WTC11 (cell line): Measurements from ENCODE around the gene NINL. TPM values are rescaled to one million over a fixed set of nuclear protein-coding genes. Genes with fewer than 3 reads are reported as not detected.

Experiments
- ATAC-seq: fragments of 200-7000 bp; cut with Tn5 transposase; 2 replicates; pipeline ENCODE4 v1.10.0; 2021; ENCODE audit warnings: mild to moderate bottlenecking, moderate library complexity
- CTCF ChIA-PET: fragments of 300-600 bp; sonication (Branson Sonifier 250); formaldehyde crosslinking; loops from one replicate; lab custom pipeline; 2021; ENCODE audit warnings: antibody characterized with exemption; lab: Charles Lee
- POLR2A ChIA-PET: fragments of 350-600 bp; sonication (Branson Sonifier 250); formaldehyde crosslinking; loops from one replicate; lab custom pipeline; 2021; ENCODE audit warnings: antibody characterized with exemption; lab: Charles Lee
- DNase-seq: peaks from one replicate; pipeline ENCODE4 v3.0.0; 2021; ENCODE audit warnings: low spot score
- H3K27ac Mint-ChIP-seq: 2 replicates; pipeline ENCODE4 v1.8.0; 2021; ENCODE audit warnings: mixed read lengths
- H3K27me3 Mint-ChIP-seq: 2 replicates; pipeline ENCODE4 v1.8.0; 2021; ENCODE audit warnings: low read depth, mild to moderate bottlenecking, moderate library complexity, mixed read lengths
- H3K36me3 Mint-ChIP-seq: 2 replicates; pipeline ENCODE4 v1.8.0; 2021; ENCODE audit warnings: mixed read lengths
- H3K4me1 Mint-ChIP-seq: 2 replicates; pipeline ENCODE4 v1.8.0; 2022; ENCODE audit warnings: mixed read lengths
- H3K4me3 Mint-ChIP-seq: 2 replicates; pipeline ENCODE4 v1.8.0; 2021; ENCODE audit warnings: mild to moderate bottlenecking, moderate library complexity, mixed read lengths
- H3K9me3 Mint-ChIP-seq: 2 replicates; pipeline ENCODE4 v1.8.0; 2021; ENCODE audit warnings: mixed read lengths
- AFF4 ChIP-seq: sonication (generic); formaldehyde crosslinking; IDR thresholded peaks from 2 replicates; pipeline ENCODE4 v1.8.1; 2023; ENCODE audit warnings: mild to moderate bottlenecking, missing genetic modification reagents, borderline replicate concordance
- ATF6 ChIP-seq: sonication (generic); formaldehyde crosslinking; IDR thresholded peaks from 2 replicates; pipeline ENCODE4 v1.8.1; 2023; ENCODE audit warnings: mild to moderate bottlenecking, missing genetic modification reagents
- E2F1 ChIP-seq: sonication (generic); formaldehyde crosslinking; IDR thresholded peaks from 2 replicates; pipeline ENCODE4 v1.8.0; 2022; ENCODE audit warnings: mild to moderate bottlenecking, missing genetic modification reagents
- E2F4 ChIP-seq: sonication (generic); formaldehyde crosslinking; IDR thresholded peaks from 2 replicates; pipeline ENCODE4 v1.8.1; 2022; ENCODE audit warnings: low read depth, mild to moderate bottlenecking, moderate library complexity, missing genetic modification reagents, borderline replicate concordance
- EMX1 ChIP-seq: fragments of 250-450 bp; sonication (Bioruptor Pico); IDR thresholded peaks from 2 replicates; pipeline ENCODE4 v1.8.0; 2021; ENCODE audit warnings: mild to moderate bottlenecking
- ERG ChIP-seq: fragments of 250-450 bp; sonication (Bioruptor Pico); IDR thresholded peaks from 2 replicates; pipeline ENCODE4 v1.8.0; 2021; ENCODE audit warnings: mild to moderate bottlenecking
- FOXP4 ChIP-seq: sonication (generic); formaldehyde crosslinking; IDR thresholded peaks from 2 replicates; pipeline ENCODE4 v1.8.0; 2022; ENCODE audit warnings: mild to moderate bottlenecking, missing genetic modification reagents
- GTF2I ChIP-seq: fragments of 250-450 bp; sonication (Bioruptor Pico); conservative IDR thresholded peaks from 2 replicates; pipeline ENCODE4 v1.4.0; 2021; ENCODE audit warnings: mild to moderate bottlenecking
- MYBL2 ChIP-seq: sonication (generic); formaldehyde crosslinking; IDR thresholded peaks from 2 replicates; pipeline ENCODE4 v1.8.1; 2023; ENCODE audit warnings: mild to moderate bottlenecking, moderate library complexity, missing genetic modification reagents
- NFE2L1 ChIP-seq: sonication (generic); formaldehyde crosslinking; IDR thresholded peaks from 2 replicates; pipeline ENCODE4 v1.8.1; 2023; ENCODE audit warnings: missing genetic modification reagents
- NFYB ChIP-seq: sonication (generic); formaldehyde crosslinking; conservative IDR thresholded peaks from 2 replicates; pipeline ENCODE4 v1.8.0; 2022; ENCODE audit warnings: low read depth, missing genetic modification reagents
- NR1H2 ChIP-seq: sonication (generic); formaldehyde crosslinking; IDR thresholded peaks from 2 replicates; pipeline ENCODE4 v1.9.0; 2021; ENCODE audit warnings: mild to moderate bottlenecking, moderate library complexity, missing genetic modification reagents
- OVOL2 ChIP-seq: fragments of 250-450 bp; sonication (Bioruptor Pico); IDR thresholded peaks from 2 replicates; pipeline ENCODE4 v1.9.0; 2021; ENCODE audit warnings: mild to moderate bottlenecking, borderline replicate concordance
- SMAD3 ChIP-seq: sonication (generic); formaldehyde crosslinking; IDR thresholded peaks from 2 replicates; pipeline ENCODE4 v1.8.0; 2022; ENCODE audit warnings: missing genetic modification reagents, mild to moderate bottlenecking, borderline replicate concordance
- SOX15 ChIP-seq: fragments of 250-450 bp; sonication (Bioruptor Pico); IDR thresholded peaks from 2 replicates; pipeline ENCODE4 v1.9.0; 2021; ENCODE audit warnings: mild to moderate bottlenecking
- STAT6 ChIP-seq: sonication (generic); formaldehyde crosslinking; conservative IDR thresholded peaks from 2 replicates; pipeline ENCODE4 v1.8.1; 2023; ENCODE audit warnings: mild to moderate bottlenecking, low read depth, missing genetic modification reagents, moderate library complexity
- TEAD1 ChIP-seq: sonication (generic); formaldehyde crosslinking; IDR thresholded peaks from 2 replicates; pipeline ENCODE4 v1.8.0; 2022; ENCODE audit warnings: mild to moderate bottlenecking, missing genetic modification reagents
- ZNF396 ChIP-seq: fragments of 250-450 bp; sonication (Bioruptor Pico); IDR thresholded peaks from 2 replicates; pipeline ENCODE4 v1.8.0; 2021; ENCODE audit warnings: mild to moderate bottlenecking, moderate library complexity, borderline replicate concordance
- total RNA-seq: library from RNA; stranded (reverse); gene quantifications from 3 replicates; pipeline ENCODE4 v1.2.3, GENCODE V29; 2021

Gene NINL
- total RNA-seq, 1 experiment from 2014 or later: 36.0 TPM

- no peak overlapping the region for H3K4me3 Mint-ChIP-seq
- H3K9me3 Mint-ChIP-seq: no peaks in the 10 kb centered on the region
- ATAC-seq (no peak), DNase-seq (no peak)
- peak overlapping the region; percentile 94 for H3K27ac Mint-ChIP-seq
- peaks cover 71% of the 10 kb centered on the region for H3K4me1 Mint-ChIP-seq
- no peak for TF ChIP-seq ZNF396 (CRISPR knock-in tag)
- no peak for TF ChIP-seq TEAD1 (CRISPR knock-in tag)
- TF ChIP-seq SMAD3 (CRISPR knock-in tag): no peak
- no peak for TF ChIP-seq ATF6 (CRISPR knock-in tag)
- TF ChIP-seq OVOL2: no peak
- no peak for TF ChIP-seq NFE2L1 (CRISPR knock-in tag)
- TF ChIP-seq MYBL2 (CRISPR knock-in tag): no peak
- no peak for TF ChIP-seq EMX1 (CRISPR knock-in tag)
- POLR2A ChIA-PET: no interaction called here
- H3K27me3 Mint-ChIP-seq: no peaks in the 10 kb centered on the region
- no peaks in the 10 kb centered on the region for H3K36me3 Mint-ChIP-seq
- CTCF ChIA-PET: no interaction called here
Observed at GRCh38 chr20:25549172-25549773, 36.1 kb downstream of the NINL start.

GRCh38 chr20:25548613-25549086 lies 36.7 kb downstream of the NINL start:
- Mint-ChIP-seq H3K4me1 (peaks cover 69% of the 10 kb centered on the region), H3K36me3 (peaks cover 3% of the 10 kb centered on the region; the same call in 1 of the 2 replicates), H3K27ac (no peak overlapping the region), H3K27me3 (no peaks in the 10 kb centered on the region), H3K4me3 (no peak overlapping the region), H3K9me3 (no peaks in the 10 kb centered on the region)
- ChIA-PET POLR2A (no interaction called here), CTCF (interaction anchor here (1.0 kb wide), 1 partner anchor 9 kb away, joined by 3 read pairs; no protein-coding TSS in a partner anchor)
- DNase-seq: no peak
- ATAC-seq: no peak
- TF ChIP-seq STAT6 (CRISPR knock-in tag) (no peak), NR1H2 (CRISPR knock-in tag) (no peak), AFF4 (CRISPR knock-in tag) (no peak), E2F4 (CRISPR knock-in tag) (no peak), SOX15 (no peak), OVOL2 (no peak), ERG (CRISPR knock-in tag) (no peak), FOXP4 (CRISPR knock-in tag) (no peak), NFYB (no peak), E2F1 (CRISPR knock-in tag) (no peak), GTF2I (no peak)
